Fibroblast of gingiva (primary cell): ENCODE results near the gene PAF1.

ENCODE experiments used
- DNase-seq: peaks from one replicate; pipeline ENCODE4 v3.0.0-alpha.2; 2011; ENCODE audit warnings: low read depth

Gene PAF1

GRCh38 chr19:39417463-39418181 is 26.7 kb upstream of the PAF1 start:
- no peak for DNase-seq

- DNase-seq, result no peak
Observed at GRCh38 chr19:39416152-39417120, 25.5 kb upstream of the PAF1 start.

GRCh38 chr19:39415111-39416046 is 24.5 kb upstream of the PAF1 start:
- DNase-seq, result no peak

GRCh38 chr19:39413911-39414608 is 23.2 kb upstream of the PAF1 start:
- no peak for DNase-seq

GRCh38 chr19:39413272-39413910 is 22.5 kb upstream of the PAF1 start:
- DNase-seq, result peak; percentile 73

GRCh38 chr19:39412867-39413271 is 22.0 kb upstream of the PAF1 start:
- no peak for DNase-seq

- peak; percentile 100 for DNase-seq
Observed at GRCh38 chr19:39412100-39412866, 21.4 kb upstream of the PAF1 start, which contains the start of gene PLEKHG2. TSS of gene PLEKHG2 (plus strand) at chr19:39412669. CDS start at chr19:39414087, 1,418 bp downstream.

GRCh38 chr19:39411832-39412099 is 20.9 kb upstream of the PAF1 start:
- peak; percentile 93 for DNase-seq

- DNase-seq, result peak; percentile 88
Observed at GRCh38 chr19:39411081-39411831, 20.4 kb upstream of the PAF1 start.

GRCh38 chr19:39410831-39411080 is 19.9 kb upstream of the PAF1 start:
- DNase-seq, result no peak

GRCh38 chr19:39410017-39410830 is 19.3 kb upstream of the PAF1 start:
- DNase-seq, result no peak

- peak; percentile 87 for DNase-seq
Observed at GRCh38 chr19:39409208-39410016, 18.5 kb upstream of the PAF1 start.

- DNase-seq, result peak; percentile 70
Observed at GRCh38 chr19:39408392-39409207, 17.7 kb upstream of the PAF1 start.

GRCh38 chr19:39407660-39408391 is 16.9 kb upstream of the PAF1 start:
- peak; percentile 62 for DNase-seq

- no peak for DNase-seq
Observed at GRCh38 chr19:39407410-39407659, 16.4 kb upstream of the PAF1 start.

- peak; percentile 98 for DNase-seq
Observed at GRCh38 chr19:39406656-39407409, 15.9 kb upstream of the PAF1 start, which contains the start of gene ZFP36. TSS of gene ZFP36 (plus strand) at chr19:39406847. CDS start at chr19:39406905, 58 bp downstream.
